DOHH2 (cell line): ENCODE results near the gene DNAAF5.

Experiments
- EZH2phosphoT487 ChIP-seq: fragments of 200-600 bp; sonication (generic); IDR thresholded peaks from 2 replicates; pipeline ENCODE4 v1.6.1; 2017; ENCODE audit warnings: borderline replicate concordance, mild to moderate bottlenecking, antibody characterized with exemption, low read length, moderate library complexity, mixed read lengths
- TF ChIP-seq, protein P1 (sequence below): fragments of 200-600 bp; sonication (generic); IDR thresholded peaks from one replicate; pipeline ENCODE4 v1.5.1; 2014; ENCODE audit warnings: antibody characterized with exemption, mild to moderate bottlenecking, low read depth, low read length; ENCODE audit not compliant: poor library complexity, severe bottlenecking

- TF ChIP-seq, protein P1, sequence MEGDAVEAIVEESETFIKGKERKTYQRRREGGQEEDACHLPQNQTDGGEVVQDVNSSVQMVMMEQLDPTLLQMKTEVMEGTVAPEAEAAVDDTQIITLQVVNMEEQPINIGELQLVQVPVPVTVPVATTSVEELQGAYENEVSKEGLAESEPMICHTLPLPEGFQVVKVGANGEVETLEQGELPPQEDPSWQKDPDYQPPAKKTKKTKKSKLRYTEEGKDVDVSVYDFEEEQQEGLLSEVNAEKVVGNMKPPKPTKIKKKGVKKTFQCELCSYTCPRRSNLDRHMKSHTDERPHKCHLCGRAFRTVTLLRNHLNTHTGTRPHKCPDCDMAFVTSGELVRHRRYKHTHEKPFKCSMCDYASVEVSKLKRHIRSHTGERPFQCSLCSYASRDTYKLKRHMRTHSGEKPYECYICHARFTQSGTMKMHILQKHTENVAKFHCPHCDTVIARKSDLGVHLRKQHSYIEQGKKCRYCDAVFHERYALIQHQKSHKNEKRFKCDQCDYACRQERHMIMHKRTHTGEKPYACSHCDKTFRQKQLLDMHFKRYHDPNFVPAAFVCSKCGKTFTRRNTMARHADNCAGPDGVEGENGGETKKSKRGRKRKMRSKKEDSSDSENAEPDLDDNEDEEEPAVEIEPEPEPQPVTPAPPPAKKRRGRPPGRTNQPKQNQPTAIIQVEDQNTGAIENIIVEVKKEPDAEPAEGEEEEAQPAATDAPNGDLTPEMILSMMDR, result no peak
- no peak for TF ChIP-seq EZH2phosphoT487
These were observed 22.6 kb downstream of the DNAAF5 start for GRCh38 chr7:749140-749551.
